Measurements from ENCODE around the gene FRMD1.

GRCh38 chr6:168083514-168083885 lies 4.5 kb upstream of the FRMD1 start:
- TF ChIP-seq EZH2 (IDR thresholded peaks at IDR 0.05; ENCODE audit: borderline replicate concordance), result no peak
- no peak for TF ChIP-seq CTCF (IDR thresholded peaks at IDR 0.05; ENCODE audit: poor library complexity)
- no peak for TF ChIP-seq EZH2phosphoT487 (IDR thresholded peaks at IDR 0.05; ENCODE audit: low read depth, severe bottlenecking, unreplicated experiment)

Measured in hepatocyte (in vitro differentiated cells).